A549 (cell line): ENCODE results near the gene CTRL. TPM values are rescaled to one million over a fixed set of nuclear protein-coding genes. Genes with fewer than 3 reads are reported as not detected.
A peak's percentile ranks its signal among the peaks of the same experiment; 100 is the strongest.

Source experiments
- ATAC-seq, 2 experiments: fragments of 200-7000 bp in 1 of 2; fragments of >200 bp in 1 of 2; cut with Nextera tagmentation in 1 of 2; cut with Tn5 transposase in 1 of 2; 3 replicates each; pipeline versions ENCODE4 v1.8.0 to v1.9.1; 2018 to 2020; ENCODE audit warnings: mild to moderate bottlenecking in 1 of 2, moderate library complexity in 1 of 2
- CTCF ChIA-PET: fragments of 300-600 bp; sonication (Branson Sonifier 250); formaldehyde crosslinking; extraction: SDS; loops from one replicate; lab custom pipeline; 2021; ENCODE audit warnings: antibody characterized with exemption, inconsistent platforms; lab: Yijun Ruan, JAX
- POLR2A ChIA-PET: fragments of 350-600 bp; formaldehyde crosslinking; extraction: SDS; loops from one replicate; lab custom pipeline; 2021; ENCODE audit warnings: antibody characterized with exemption, inconsistent platforms; lab: Yijun Ruan, JAX
- DNase-seq, 2 experiments: peaks; one replicate each; pipeline versions ENCODE4 v3.0.0 to v3.0.0-alpha.2; 2011 to 2016; ENCODE audit warnings: low read depth in 1 of 2, low spot score in 1 of 2
- FAIRE-seq: peaks from 2 replicates; lab custom pipeline; 2011; peaks lifted over from hg19 to GRCh38; lab: Jason Lieb, UNC
- H3K27ac ChIP-seq, 2 experiments: fragments of >200 bp; sonication (Bioruptor Twin); formaldehyde crosslinking; 3 replicates each; pipeline ENCODE4 v1.5.1; 2016 to 2017
- H3K4me1 ChIP-seq: fragments of >200 bp; sonication (Bioruptor Twin); formaldehyde crosslinking; 3 replicates; pipeline ENCODE4 v1.6.1; 2016
- H3K4me2 ChIP-seq: fragments of >200 bp; sonication (Bioruptor Twin); formaldehyde crosslinking; 3 replicates; pipeline ENCODE4 v1.6.1; 2016
- H3K4me3 ChIP-seq: fragments of >200 bp; sonication (Bioruptor Twin); formaldehyde crosslinking; 3 replicates; pipeline ENCODE4 v1.5.1; 2016
- H3K9me3 ChIP-seq: fragments of >200 bp; sonication (Bioruptor Twin); formaldehyde crosslinking; 3 replicates; pipeline ENCODE4 v1.6.1; 2016
- BHLHE40 ChIP-seq: IDR thresholded peaks from 2 replicates; pipeline ENCODE4 v1.6.1; 2012; ENCODE audit warnings: low read depth, low read length, inconsistent platforms
- CBX2 ChIP-seq: fragments of 200-600 bp; sonication (generic); IDR thresholded peaks from 2 replicates; pipeline ENCODE4 v1.6.1; 2016; ENCODE audit warnings: low read depth, mild to moderate bottlenecking, borderline replicate concordance
- CBX8 ChIP-seq: fragments of 200-600 bp; sonication (generic); IDR thresholded peaks from 2 replicates; pipeline ENCODE4 v1.6.1; 2016
- CHD2 ChIP-seq: fragments of 150-350 bp; IDR thresholded peaks from 2 replicates; pipeline ENCODE4 v1.6.1; 2014; ENCODE audit warnings: low read length; ENCODE audit not compliant: partially characterized antibody
- E2F6 ChIP-seq: IDR thresholded peaks from 2 replicates; pipeline ENCODE4 v1.6.1; 2012; ENCODE audit warnings: low read depth, borderline replicate concordance
- EP300 ChIP-seq, 2 experiments: fragments of >200 bp; sonication (Bioruptor Twin); formaldehyde crosslinking; IDR thresholded peaks; 2 replicates in 1 of 2; 3 replicates in 1 of 2; pipeline ENCODE4 v1.6.1; 2016 to 2017
- FOSB ChIP-seq: fragments of 250-450 bp; sonication (Bioruptor Pico); IDR thresholded peaks from 2 replicates; pipeline ENCODE4 v1.5.0; 2020; ENCODE audit warnings: mild to moderate bottlenecking, moderate library complexity
- GATA3 ChIP-seq: IDR thresholded peaks from 2 replicates; pipeline ENCODE4 v1.6.1; 2012; ENCODE audit warnings: borderline replicate concordance
- HDAC2 ChIP-seq: fragments of 200-600 bp; sonication (generic); IDR thresholded peaks from 2 replicates; pipeline ENCODE4 v1.6.1; 2016
- HEYL ChIP-seq: fragments of 250-450 bp; sonication (Bioruptor Pico); IDR thresholded peaks from 2 replicates; pipeline ENCODE4 v1.8.0; 2021; ENCODE audit warnings: mild to moderate bottlenecking, moderate library complexity
- HOXA7 ChIP-seq: fragments of 250-450 bp; sonication (Bioruptor Pico); IDR thresholded peaks from 2 replicates; pipeline ENCODE4 v1.5.0; 2020; ENCODE audit warnings: mild to moderate bottlenecking, moderate library complexity
- HOXB13 ChIP-seq: fragments of 250-450 bp; sonication (Bioruptor Pico); IDR thresholded peaks from 2 replicates; pipeline ENCODE4 v1.5.0; 2020; ENCODE audit warnings: low read depth, mild to moderate bottlenecking, moderate library complexity
- HOXB5 ChIP-seq: fragments of 250-450 bp; sonication (Bioruptor Pico); IDR thresholded peaks from 2 replicates; pipeline ENCODE4 v1.5.0; 2020; ENCODE audit warnings: mild to moderate bottlenecking, moderate library complexity
- JUN ChIP-seq, 2 experiments: fragments of >200 bp; sonication (Bioruptor Twin); formaldehyde crosslinking; IDR thresholded peaks; 2 replicates in 1 of 2; 3 replicates in 1 of 2; pipeline ENCODE4 v1.6.1; 2016 to 2017
- JUNB ChIP-seq: fragments of >200 bp; sonication (Bioruptor Twin); formaldehyde crosslinking; IDR thresholded peaks from 2 replicates; pipeline ENCODE4 v1.6.1; 2016
- KDM1A ChIP-seq: fragments of 200-600 bp; sonication (generic); IDR thresholded peaks from 2 replicates; pipeline ENCODE4 v1.6.1; 2016; ENCODE audit warnings: low read depth, mild to moderate bottlenecking
- MAFK ChIP-seq: fragments of 450-650 bp; IDR thresholded peaks from 2 replicates; pipeline ENCODE4 v1.6.1; 2014; ENCODE audit not compliant: partially characterized antibody
- MYC ChIP-seq: IDR thresholded peaks from 2 replicates; pipeline ENCODE4 v1.6.1; 2012; ENCODE audit warnings: mild to moderate bottlenecking, inconsistent platforms, low read length, improper control_type of control experiment, borderline replicate concordance
- NFE2L2 ChIP-seq: fragments of 150-350 bp; conservative IDR thresholded peaks from 2 replicates; pipeline ENCODE4 v1.6.1; 2014; ENCODE audit warnings: low read length
- NPAS2 ChIP-seq: fragments of 250-450 bp; sonication (Bioruptor Pico); IDR thresholded peaks from 2 replicates; pipeline ENCODE4 v1.8.0; 2022; ENCODE audit warnings: mild to moderate bottlenecking, moderate library complexity, borderline replicate concordance
- POLR2A ChIP-seq: IDR thresholded peaks from 2 replicates; pipeline ENCODE4 v1.6.1; 2012; ENCODE audit warnings: mild to moderate bottlenecking, low read length
- RAD21 ChIP-seq, 2 experiments: fragments of >200 bp in 1 of 2; sonication (Bioruptor Twin) in 1 of 2; formaldehyde crosslinking in 1 of 2; IDR thresholded peaks in 1 of 2; conservative IDR thresholded peaks in 1 of 2; 2 replicates in 1 of 2; 3 replicates in 1 of 2; pipeline ENCODE4 v1.6.1; 2012 to 2018; ENCODE audit warnings: inconsistent platforms in 1 of 2
- RARB ChIP-seq: fragments of 250-450 bp; sonication (Bioruptor Pico); IDR thresholded peaks from 2 replicates; pipeline ENCODE4 v1.8.0; 2021; ENCODE audit warnings: mild to moderate bottlenecking, moderate library complexity
- SMC3 ChIP-seq: fragments of >200 bp; sonication (Bioruptor Twin); formaldehyde crosslinking; IDR thresholded peaks from 3 replicates; pipeline ENCODE4 v1.6.1; 2018; ENCODE audit warnings: inconsistent platforms
- TFCP2L1 ChIP-seq: fragments of 250-450 bp; sonication (Bioruptor Pico); IDR thresholded peaks from 2 replicates; pipeline ENCODE4 v1.5.0; 2021; ENCODE audit warnings: mild to moderate bottlenecking
- TP53 ChIP-seq: fragments of 250-450 bp; sonication (Bioruptor Pico); IDR thresholded peaks from 2 replicates; pipeline ENCODE4 v1.5.0; 2021; ENCODE audit warnings: mild to moderate bottlenecking, moderate library complexity
- ZC3H11A ChIP-seq: fragments of 450-650 bp; IDR thresholded peaks from 2 replicates; pipeline ENCODE4 v1.6.1; 2014; ENCODE audit warnings: antibody characterized with exemption, mild to moderate bottlenecking
- ZNF302 ChIP-seq: fragments of 250-450 bp; sonication (Bioruptor Pico); IDR thresholded peaks from 2 replicates; pipeline ENCODE4 v1.9.0; 2021; ENCODE audit warnings: inconsistent platforms, mild to moderate bottlenecking, moderate library complexity
- ZSCAN20 ChIP-seq: fragments of 250-450 bp; sonication (Bioruptor Pico); IDR thresholded peaks from 2 replicates; pipeline ENCODE4 v1.8.0; 2022; ENCODE audit warnings: mild to moderate bottlenecking, moderate library complexity
- WGBS: methylation state at CpG from one replicate; pipeline ENCODE4 v1.1.6; 2017; ENCODE audit errors: missing lambda C conversion rate; 5-methylcytosine and 5-hydroxymethylcytosine counted together
- polyA plus RNA-seq, 4 experiments: library from polyadenylated mRNA; depleted of rRNA in 3 of 4; stranded (reverse); fragments of >200 nt; fragmentation: RNase III in 1 of 4; extraction: RNeasy Plus Mini Kit Qiagen cat#74134 plus additional on column Dnase treatment in 1 of 4; gene quantifications; 2 replicates in 3 of 4; 3 replicates in 1 of 4; pipeline ENCODE4 v1.2.3, GENCODE V29; 2011 to 2017

Gene CTRL
- polyA plus RNA-seq, 2 of the 4 experiments (the other 2 are of a cell fraction) = 0.92 to 3.6 TPM

- Histone ChIP-seq H3K27ac (peak overlapping the region; percentile 59 to 76), H3K4me2 (peak overlapping the region; percentile 70), H3K4me1 (peaks cover 11% of the 10 kb centered on the region; the same call in 2 of the 3 replicates), H3K9me3 (no peaks in the 10 kb centered on the region), H3K4me3 (peak overlapping the region; percentile 98)
- ChIA-PET POLR2A (interaction anchor here (0.7 to 1.9 kb wide), 3 partner anchors 8 to 1330 kb away, joined by 3 to 8 read pairs (median 3); partner anchors contain the start of gene NRN1L), CTCF (interaction anchor here (0.8 to 3.7 kb wide), 4 partner anchors 10 to 76 kb away, joined by 3 to 44 read pairs (median 8); no protein-coding TSS in a partner anchor)
- FAIRE-seq (no peak), ATAC-seq (no peak), DNase-seq (no peak)
- TF ChIP-seq ZNF302 (CRISPR knock-in tag) = no peak
- no peak for TF ChIP-seq KDM1A
- no peak for TF ChIP-seq HDAC2
- TF ChIP-seq HOXB5 (CRISPR knock-in tag) = no peak
- TF ChIP-seq NFE2L2 = no peak
- no peak for TF ChIP-seq CBX8
- TF ChIP-seq FOSB (CRISPR knock-in tag) = no peak
- no peak for TF ChIP-seq JUNB
- TF ChIP-seq ZSCAN20 (CRISPR knock-in tag) = no peak
- TF ChIP-seq HOXA7 (CRISPR knock-in tag) = no peak
- TF ChIP-seq RAD21 (conservative IDR thresholded peaks at IDR 0.05 in 1 of 2, IDR thresholded peaks at IDR 0.05 in 1 of 2) = no peak
- no peak for TF ChIP-seq SMC3
- no peak for TF ChIP-seq RARB (CRISPR knock-in tag)
- no peak for TF ChIP-seq TFCP2L1 (CRISPR knock-in tag)
- no peak for TF ChIP-seq NPAS2 (CRISPR knock-in tag)
- TF ChIP-seq BHLHE40 = no peak
- TF ChIP-seq POLR2A = no peak
- TF ChIP-seq GATA3 = no peak
- 72% methylated on average over 5 of the region's 5 CpGs for WGBS
Observed at GRCh38 chr16:67892375-67892774, 39.3 kb downstream of the CTRL start.

GRCh38 chr16:67888331-67888730, 43.3 kb downstream of the CTRL start:
- no peak overlapping the region for H3K4me2 ChIP-seq
- H3K27ac ChIP-seq = no peak overlapping the region
- peaks cover 14% of the 10 kb centered on the region; the same call in 2 of the 3 replicates for H3K4me1 ChIP-seq
- ATAC-seq (no peak), DNase-seq (no peak), FAIRE-seq (no peak)
- ChIA-PET CTCF (interaction anchor here (0.7 to 17.4 kb wide), 7 partner anchors 9 to 72 kb away, joined by 3 to 370 read pairs (median 4); partner anchors contain the start of genes CTRL, EDC4, LCAT and PSMB10), POLR2A (no interaction called here)
- H3K9me3 ChIP-seq = no peaks in the 10 kb centered on the region
- H3K4me3 ChIP-seq = no peak overlapping the region
- TF ChIP-seq JUN (IDR thresholded peaks at IDR 0.05) (no peak), MYC (no peak), EP300 (IDR thresholded peaks at IDR 0.05) (no peak), MAFK (no peak), TFCP2L1 (CRISPR knock-in tag) (no peak), SMC3 (no peak), E2F6 (no peak), CBX8 (no peak), TP53 (CRISPR knock-in tag) (no peak), CHD2 (no peak), FOSB (CRISPR knock-in tag) (no peak)
- whole genome bisulfite sequencing = 81% methylated on average over 3 of the region's 3 CpGs

GRCh38 chr16:67886387-67886786, 45.3 kb downstream of the CTRL start:
- Histone ChIP-seq H3K27ac (no peak overlapping the region), H3K9me3 (no peaks in the 10 kb centered on the region), H3K4me1 (peaks cover 9% of the 10 kb centered on the region; the same call in 1 of the 3 replicates), H3K4me3 (no peak overlapping the region), H3K4me2 (no peak overlapping the region)
- DNase-seq = no peak
- POLR2A ChIA-PET = no interaction called here
- CTCF ChIA-PET = interaction anchor here (0.8 to 17.4 kb wide), 11 partner anchors 12 to 366 kb away, joined by 3 to 370 read pairs (median 4); partner anchors contain the start of genes CTRL, EDC4 and PSMB10
- ATAC-seq = no peak
- no peak for TF ChIP-seq SMC3
- no peak for TF ChIP-seq KDM1A
- no peak for TF ChIP-seq ZC3H11A
- TF ChIP-seq CBX2 = no peak
- TF ChIP-seq HOXB13 = no peak
- TF ChIP-seq HEYL (CRISPR knock-in tag) = no peak
- no peak for FAIRE-seq
- WGBS = 95% methylated on average over 5 of the region's 5 CpGs
